ENCODE data around the gene DHRS7. TPM values are rescaled to one million over a fixed set of nuclear protein-coding genes. Genes with fewer than 3 reads are reported as not detected.

The DHRS7 gene
- total and polyA plus RNA-seq, 2 of the 8 experiments (the other 6 are each of a cell fraction or from before 2014, with no cell fraction given) = 10.8 to 27.5 TPM

DNA sequence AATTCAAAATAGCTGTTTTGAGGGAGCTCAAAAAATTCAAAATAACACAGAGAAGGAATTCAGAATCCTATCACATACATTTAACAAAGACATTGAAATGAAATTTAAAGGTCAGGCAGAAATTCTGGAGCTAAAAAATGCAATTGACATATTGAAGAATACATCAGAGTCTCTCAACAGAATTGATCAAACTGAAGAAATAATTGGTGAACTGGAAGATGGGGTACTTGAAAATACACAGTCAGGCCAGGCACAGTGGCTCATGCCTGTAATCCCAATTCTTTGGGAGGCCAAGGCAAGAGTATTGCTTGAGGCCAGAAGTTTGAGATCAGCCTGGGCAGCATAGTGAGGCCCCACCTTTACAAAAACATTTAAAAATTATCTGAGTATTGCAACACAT is 34.1 kb upstream of the DHRS7 start:
- H2BK15ac ChIP-seq (ENCODE audit: low read length) = no peak overlapping the region
- FAIRE-seq (no peak), DNase-seq (ENCODE audit: low read depth in 1 of 2, low spot score in 2 of 2) (no peak)
- H3K27ac ChIP-seq (ENCODE audit: low read depth, low read length) = no peak overlapping the region
- no peaks in the 10 kb centered on the region for H3K36me3 ChIP-seq (ENCODE audit: control insufficient read depth in 2 of 4, insufficient read depth in 4 of 4, low read length in 3 of 4)
- H4K8ac ChIP-seq (ENCODE audit: extremely low read depth, insufficient read depth, low read length) = no peak overlapping the region
- no peaks in the 10 kb centered on the region for H3K23me2 ChIP-seq (ENCODE audit: low read depth, low read length)
- no peak overlapping the region for H2BK20ac ChIP-seq (ENCODE audit: low read length)
- no peak overlapping the region for H2BK120ac ChIP-seq (replicated peaks; ENCODE audit: low read depth, low read length)
- no peak overlapping the region for H3K4me2 ChIP-seq (ENCODE audit: insufficient read depth in 1 of 2, low read depth in 2 of 2, low read length in 2 of 2)
- CTCF ChIA-PET (ENCODE audit: partially characterized antibody) = interaction anchor here (1.1 to 1.5 kb wide), 3 partner anchors 16 to 359 kb away, joined by 3 to 4 read pairs (median 3); no protein-coding TSS in a partner anchor
- H3K4me3 ChIP-seq (ENCODE audit: extremely low read depth in 1 of 4, insufficient read depth in 2 of 4, low read depth in 3 of 4, low read length in 4 of 4) = no peak overlapping the region
- H3K4me1 ChIP-seq (replicated peaks in 1 of 4; ENCODE audit: control insufficient read depth in 3 of 4, insufficient read depth in 4 of 4, low read length in 3 of 4) = peaks cover 0 to 9% (median 5%) of the 10 kb centered on the region in 4 experiments; a peak in 6 of 7 replicates
- H3K14ac ChIP-seq (ENCODE audit: insufficient read length) = no peak overlapping the region
- no peak overlapping the region for H3K56ac ChIP-seq (replicated peaks; ENCODE audit: insufficient read length, low read depth, low read length)
- POLR2A ChIA-PET (ENCODE audit: partially characterized antibody) = no interaction called here
- H3K79me2 ChIP-seq (ENCODE audit: control insufficient read depth in 1 of 2, insufficient read depth in 2 of 2, low read length in 2 of 2) = no peaks in the 10 kb centered on the region
- H3K9me3 ChIP-seq (ENCODE audit: insufficient read depth in 2 of 2, low read depth in 1 of 2, low read length in 1 of 2) = no peaks in the 10 kb centered on the region
- H4K20me1 ChIP-seq (replicated peaks in 1 of 2; ENCODE audit: control insufficient read depth in 1 of 2, insufficient read depth in 2 of 2, low read length in 2 of 2) = no peaks in the 10 kb centered on the region
- H3K23ac ChIP-seq (ENCODE audit: insufficient read length) = no peak overlapping the region
- H3K4ac ChIP-seq (replicated peaks; ENCODE audit: insufficient read length, low read depth, low read length) = no peak overlapping the region
- no peak overlapping the region for H3K9ac ChIP-seq (replicated peaks in 1 of 4; ENCODE audit: extremely low read depth in 1 of 4, low read depth in 3 of 4, low read length in 3 of 4)
- no peak overlapping the region for H2AFZ ChIP-seq (ENCODE audit: low read length)
- H4K91ac ChIP-seq (replicated peaks; ENCODE audit: insufficient read length, low read length) = no peak overlapping the region
- H4K5ac ChIP-seq (ENCODE audit: insufficient read length, low read depth, low read length) = no peak overlapping the region
- no peak overlapping the region for H3K18ac ChIP-seq (ENCODE audit: extremely low read depth, low read length)
- H2AK5ac ChIP-seq (ENCODE audit: low read depth, low read length) = no peak overlapping the region
- H2BK12ac ChIP-seq (ENCODE audit: low read depth, low read length) = no peak overlapping the region
- no peaks in the 10 kb centered on the region for H3K79me1 ChIP-seq (ENCODE audit: low read depth, low read length)
- H2BK5ac ChIP-seq (ENCODE audit: low read depth, low read length) = no peak overlapping the region
- H3K27me3 ChIP-seq (replicated peaks in 1 of 4; ENCODE audit: control insufficient read depth in 3 of 4, extremely low read depth in 1 of 4, insufficient read depth in 3 of 4, low read length in 3 of 4) = no peaks in the 10 kb centered on the region
- TF ChIP-seq POU5F1 (IDR thresholded peaks at IDR 0.05; ENCODE audit: low read depth, low read length) (no peak), ASH2L (IDR thresholded peaks at IDR 0.05; ENCODE audit: low read length) (no peak), POLR2AphosphoS5 (IDR thresholded peaks at IDR 0.05; ENCODE audit: low read depth, low read length) (no peak), NRF1 (IDR thresholded peaks at IDR 0.05; ENCODE audit: low read depth, low read length) (no peak), JUN (IDR thresholded peaks at IDR 0.05; ENCODE audit: low read depth, low read length) (no peak), SP2 (IDR thresholded peaks at IDR 0.05; ENCODE audit: low read length) (no peak), TAF1 (IDR thresholded peaks at IDR 0.05; ENCODE audit: low read depth, low read length) (no peak)
